KMS-11 (cell line): ENCODE measurements around the gene FOLR2.

ENCODE experiments used
- H2AFZ ChIP-seq: fragments of 200-600 bp; sonication (generic); 2 replicates; pipeline ENCODE4 v1.6.1; 2016; ENCODE audit warnings: antibody characterized with exemption, mixed run types, low read depth
- H3K27ac ChIP-seq: fragments of 200-600 bp; sonication (generic); 2 replicates; pipeline ENCODE4 v1.6.1; 2016; ENCODE audit warnings: mild to moderate bottlenecking, mixed run types
- H3K27me3 ChIP-seq: fragments of 200-600 bp; sonication (generic); 2 replicates; pipeline ENCODE4 v1.6.1; 2017; ENCODE audit warnings: mild to moderate bottlenecking, low read depth, mixed run types, moderate library complexity; ENCODE audit not compliant: insufficient read depth
- H3K36me3 ChIP-seq: fragments of 200-600 bp; sonication (generic); 2 replicates; pipeline ENCODE4 v1.6.1; 2017; ENCODE audit warnings: mild to moderate bottlenecking, mixed run types; ENCODE audit not compliant: insufficient read depth
- H3K4me1 ChIP-seq: fragments of 200-600 bp; sonication (generic); 2 replicates; pipeline ENCODE4 v1.6.1; 2016; ENCODE audit warnings: mild to moderate bottlenecking, low read depth, mixed run types; ENCODE audit not compliant: poor library complexity, severe bottlenecking
- H3K4me2 ChIP-seq: fragments of 200-600 bp; sonication (generic); 2 replicates; pipeline ENCODE4 v1.7.0; 2016; ENCODE audit warnings: mild to moderate bottlenecking, mixed run types
- H3K4me3 ChIP-seq: fragments of 200-600 bp; sonication (generic); IDR thresholded peaks from 2 replicates; pipeline ENCODE4 v1.6.1; 2017; ENCODE audit warnings: low read depth, low read length, mixed read lengths; ENCODE audit not compliant: insufficient read depth
- H3K79me2 ChIP-seq: fragments of 200-600 bp; sonication (generic); 2 replicates; pipeline ENCODE4 v1.6.1; 2016; ENCODE audit warnings: low read depth, mixed run types; ENCODE audit not compliant: insufficient read depth
- H3K9ac ChIP-seq: fragments of 200-600 bp; sonication (generic); 2 replicates; pipeline ENCODE4 v1.6.1; 2016; ENCODE audit warnings: mild to moderate bottlenecking, mixed run types
- H4K20me1 ChIP-seq: fragments of 200-600 bp; sonication (generic); 2 replicates; pipeline ENCODE4 v1.6.1; 2016; ENCODE audit warnings: mild to moderate bottlenecking, mixed run types; ENCODE audit not compliant: insufficient read depth
- CTCF ChIP-seq: fragments of 200-600 bp; sonication (generic); conservative IDR thresholded peaks from 2 replicates; pipeline ENCODE4 v1.6.1; 2017; ENCODE audit warnings: low read depth, mild to moderate bottlenecking, antibody characterized with exemption, low read length, moderate library complexity, mixed read lengths

The FOLR2 gene

DNA sequence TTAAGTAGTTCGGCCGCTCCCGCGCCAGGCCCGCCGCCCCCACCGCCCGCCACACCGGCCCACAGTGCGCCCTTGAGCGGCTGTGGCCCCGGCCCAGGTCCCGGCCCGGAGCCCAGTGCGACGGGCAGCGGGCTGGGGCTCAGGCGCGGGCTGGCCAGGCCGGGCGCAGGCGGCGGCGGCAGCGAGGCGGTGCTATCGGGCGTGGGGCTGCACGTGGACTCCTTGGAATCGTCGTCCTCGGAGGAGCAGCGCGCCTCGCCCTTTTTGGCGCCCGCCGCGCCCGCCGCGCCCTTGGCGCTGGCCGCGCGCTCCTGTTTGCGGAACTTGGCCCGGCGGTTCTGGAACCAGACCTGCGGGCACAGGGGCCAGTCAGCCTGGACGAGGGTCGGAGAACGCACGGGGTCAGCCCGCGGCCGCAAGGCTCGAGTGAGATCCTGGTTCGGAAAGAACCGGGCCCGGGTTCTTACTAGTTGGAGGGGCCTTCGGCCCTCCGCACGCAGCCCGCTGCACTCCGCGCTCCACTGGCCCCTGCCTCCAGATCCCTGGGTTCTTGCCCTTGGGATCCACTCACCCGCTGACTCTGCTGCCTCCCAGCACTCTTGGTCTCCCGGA, 23.4 kb downstream of the FOLR2 start:
- no peaks in the 10 kb centered on the region for H3K79me2 ChIP-seq
- no peak overlapping the region for H3K27ac ChIP-seq
- no peaks in the 10 kb centered on the region for H3K4me1 ChIP-seq
- H3K27me3 ChIP-seq: no peaks in the 10 kb centered on the region
- H3K4me3 ChIP-seq: no peak overlapping the region
- H3K9ac ChIP-seq: no peak overlapping the region
- H4K20me1 ChIP-seq: no peaks in the 10 kb centered on the region
- no peaks in the 10 kb centered on the region for H3K36me3 ChIP-seq
- TF ChIP-seq CTCF: no peak
- H2AFZ ChIP-seq: no peak overlapping the region
- no peak overlapping the region for H3K4me2 ChIP-seq

DNA sequence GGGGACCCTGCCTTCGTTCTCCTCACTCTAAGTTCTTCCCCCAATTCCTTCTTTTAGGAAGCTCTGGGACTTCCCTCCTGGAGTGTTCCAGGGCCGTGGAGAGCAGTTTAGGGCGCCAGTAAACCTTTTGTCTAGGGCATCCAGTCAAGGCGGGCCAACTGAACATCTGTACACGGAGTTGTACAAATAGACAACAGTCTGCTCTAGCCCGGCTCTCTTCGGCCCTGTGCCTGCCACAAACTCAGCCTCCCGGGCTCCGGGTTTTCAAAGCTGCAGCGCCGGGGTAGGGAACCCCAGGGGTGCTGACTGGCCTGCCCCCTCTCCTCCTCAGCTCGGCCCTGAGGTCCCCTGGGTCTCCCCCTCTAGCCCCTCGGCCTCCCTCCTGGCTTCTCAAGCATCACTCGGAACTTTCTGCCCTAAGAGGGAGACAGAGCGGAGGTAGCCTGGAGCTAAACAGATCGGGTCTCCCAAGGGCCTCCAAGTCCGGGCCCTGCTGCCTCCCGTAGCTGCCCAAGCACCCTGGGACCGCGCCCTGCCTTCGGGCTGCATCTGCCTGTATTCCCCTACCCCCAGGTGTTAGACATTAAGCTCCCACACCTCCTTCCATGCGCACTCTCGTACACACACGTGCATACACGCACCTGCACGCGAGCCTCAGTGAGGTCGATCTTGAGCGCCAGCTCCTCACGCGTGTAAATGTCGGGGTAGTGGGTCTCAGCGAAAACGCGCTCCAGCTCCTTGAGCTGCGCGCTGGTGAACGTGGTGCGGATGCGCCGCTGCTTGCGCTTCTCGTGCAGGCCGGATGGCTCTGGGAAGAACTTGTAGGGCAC, 24.1 kb downstream of the FOLR2 start:
- Histone ChIP-seq H3K27ac (no peak overlapping the region), H4K20me1 (no peaks in the 10 kb centered on the region), H3K9ac (no peak overlapping the region), H3K4me2 (no peak overlapping the region), H2AFZ (no peak overlapping the region), H3K27me3 (no peaks in the 10 kb centered on the region), H3K4me1 (no peaks in the 10 kb centered on the region), H3K4me3 (no peak overlapping the region), H3K36me3 (no peaks in the 10 kb centered on the region), H3K79me2 (no peaks in the 10 kb centered on the region)
- TF ChIP-seq CTCF: no peak

GRCh38 chr11:72241291-72241781, 24.7 kb downstream of the FOLR2 start:
- H3K27ac ChIP-seq: no peak overlapping the region
- TF ChIP-seq CTCF: no peak
- no peaks in the 10 kb centered on the region for H4K20me1 ChIP-seq
- H3K4me3 ChIP-seq: no peak overlapping the region
- no peaks in the 10 kb centered on the region for H3K4me1 ChIP-seq
- no peaks in the 10 kb centered on the region for H3K27me3 ChIP-seq
- no peak overlapping the region for H3K9ac ChIP-seq
- H3K4me2 ChIP-seq: no peak overlapping the region
- no peaks in the 10 kb centered on the region for H3K36me3 ChIP-seq
- no peak overlapping the region for H2AFZ ChIP-seq
- H3K79me2 ChIP-seq: no peaks in the 10 kb centered on the region

DNA sequence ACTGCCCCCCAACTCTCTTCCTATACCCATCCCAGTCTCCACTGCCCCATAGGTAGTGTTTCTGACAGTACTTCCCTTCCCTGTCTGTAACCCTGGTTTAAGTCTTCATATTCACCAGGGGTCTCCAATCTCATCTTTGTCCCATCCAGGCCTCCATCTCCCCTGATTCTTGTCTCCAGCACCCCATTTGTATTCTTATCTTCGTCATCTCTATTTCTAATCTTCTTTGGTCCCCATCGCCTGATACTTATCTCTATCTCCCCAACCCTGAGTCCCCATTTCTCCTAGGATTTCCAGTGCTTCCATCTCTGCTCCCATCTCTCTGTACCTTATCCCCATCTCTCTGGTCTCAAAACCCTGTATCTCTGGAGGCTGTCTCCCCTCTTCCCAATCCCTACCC, 25.5 kb downstream of the FOLR2 start:
- Histone ChIP-seq H4K20me1 (no peaks in the 10 kb centered on the region), H3K9ac (no peak overlapping the region), H3K27ac (no peak overlapping the region), H3K36me3 (no peaks in the 10 kb centered on the region), H3K4me1 (no peaks in the 10 kb centered on the region), H3K4me2 (no peak overlapping the region), H3K79me2 (no peaks in the 10 kb centered on the region), H2AFZ (no peak overlapping the region), H3K27me3 (no peaks in the 10 kb centered on the region), H3K4me3 (no peak overlapping the region)
- TF ChIP-seq CTCF: no peak
